Skeletal muscle satellite cell (primary cell): ENCODE data around the gene PSME2.

Experiments
- H3K27me3 ChIP-seq: 2 replicates; pipeline ENCODE4 v1.7.0; 2013; ENCODE audit warnings: low read length; ENCODE audit not compliant: control insufficient read depth, insufficient read depth
- H3K36me3 ChIP-seq: 2 replicates; pipeline ENCODE4 v1.7.0; 2013; ENCODE audit warnings: mild to moderate bottlenecking, control low read depth, low read length; ENCODE audit not compliant: insufficient read depth
- H3K4me1 ChIP-seq: 2 replicates; pipeline ENCODE4 v1.7.0; 2013; ENCODE audit warnings: low read length; ENCODE audit not compliant: control insufficient read depth, insufficient read depth
- H3K4me2 ChIP-seq: 2 replicates; pipeline ENCODE4 v1.7.0; 2013; ENCODE audit warnings: mild to moderate bottlenecking, low read length
- H3K4me3 ChIP-seq: 2 replicates; pipeline ENCODE4 v1.7.0; 2013; ENCODE audit warnings: low read length
- H3K9ac ChIP-seq: 2 replicates; pipeline ENCODE4 v1.7.0; 2013; ENCODE audit warnings: mild to moderate bottlenecking, low read depth, low read length, moderate library complexity
- H3K9me3 ChIP-seq: replicated peaks from 2 replicates; pipeline ENCODE4 v1.7.0; 2013; ENCODE audit warnings: mild to moderate bottlenecking, control low read depth, low read length

The PSME2 gene

DNA sequence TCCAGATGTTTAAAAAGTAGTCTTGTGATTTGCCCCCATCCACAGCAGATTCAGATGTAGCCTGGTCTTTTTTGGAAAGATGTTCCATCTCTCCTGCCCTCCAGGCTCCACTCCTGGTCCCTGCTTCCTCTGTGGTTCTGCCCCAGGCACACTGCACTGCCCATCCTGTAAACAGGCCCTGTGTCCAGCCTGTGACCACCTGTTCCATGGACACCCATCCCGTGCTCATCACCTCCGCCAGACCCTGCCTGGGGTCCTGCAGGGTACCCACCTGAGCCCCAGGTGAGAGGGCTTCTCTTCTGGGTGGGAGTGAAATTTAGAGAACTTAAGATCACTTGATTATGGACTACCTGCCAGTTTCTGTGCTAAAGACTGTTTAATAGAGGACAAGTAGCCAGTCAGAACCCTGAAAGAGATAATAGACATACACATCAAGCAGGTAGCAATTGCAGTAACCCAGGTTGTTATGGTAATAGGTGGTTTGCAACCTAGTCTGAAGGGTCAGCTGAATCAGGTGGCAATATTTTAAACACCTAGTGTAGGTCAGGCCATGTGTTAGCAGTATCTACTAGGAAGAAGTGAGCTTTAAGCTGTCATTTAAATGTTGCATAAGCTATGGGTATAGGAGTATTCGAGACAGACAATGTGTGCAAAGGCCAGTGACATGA lies 3.0 kb upstream of the PSME2 start:
- Histone ChIP-seq H3K4me2 (no peak overlapping the region), H3K36me3 (peaks cover 34% of the 10 kb centered on the region), H3K4me3 (no peak overlapping the region), H3K4me1 (peaks cover 18% of the 10 kb centered on the region), H3K9ac (no peak overlapping the region), H3K27me3 (no peaks in the 10 kb centered on the region), H3K9me3 (no peaks in the 10 kb centered on the region)

DNA sequence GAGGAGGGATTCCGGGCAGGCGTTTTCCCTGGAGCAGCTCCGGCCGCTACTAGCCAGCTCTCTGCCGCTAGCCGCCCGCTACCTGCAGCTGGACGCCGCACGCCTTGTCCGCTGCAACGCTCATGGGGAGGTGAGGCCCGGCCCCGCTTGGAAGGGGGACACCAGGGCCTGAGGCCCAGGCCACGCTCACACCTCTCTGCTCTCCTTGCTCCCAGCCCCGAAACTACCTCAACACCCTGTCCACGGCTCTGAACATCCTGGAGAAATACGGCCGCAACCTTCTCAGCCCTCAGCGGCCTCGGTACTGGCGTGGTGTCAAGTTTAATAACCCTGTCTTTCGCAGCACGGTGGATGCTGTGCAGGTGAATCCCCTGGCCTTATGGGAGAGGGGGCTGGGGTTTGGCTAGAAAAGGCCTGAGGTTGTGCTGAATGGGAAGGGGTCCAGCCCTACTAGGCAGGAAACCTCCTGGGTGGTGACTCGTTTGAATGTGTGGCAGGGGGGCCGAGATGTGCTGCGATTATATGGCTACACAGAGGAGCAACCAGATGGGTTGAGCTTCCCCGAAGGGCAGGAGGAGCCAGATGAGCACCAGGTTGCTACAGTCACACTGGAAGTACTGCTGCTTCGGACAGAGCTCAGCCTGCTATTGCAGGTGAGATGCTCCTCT lies 1.5 kb upstream of the PSME2 start:
- peaks cover 40% of the 10 kb centered on the region for H3K36me3 ChIP-seq
- peaks cover 29% of the 10 kb centered on the region for H3K4me1 ChIP-seq
- H3K9ac ChIP-seq: peak overlapping the region; percentile 90
- H3K9me3 ChIP-seq: no peaks in the 10 kb centered on the region
- peak overlapping the region; percentile 95 for H3K4me2 ChIP-seq
- H3K27me3 ChIP-seq: no peaks in the 10 kb centered on the region
- H3K4me3 ChIP-seq: peak overlapping the region; percentile 93

DNA sequence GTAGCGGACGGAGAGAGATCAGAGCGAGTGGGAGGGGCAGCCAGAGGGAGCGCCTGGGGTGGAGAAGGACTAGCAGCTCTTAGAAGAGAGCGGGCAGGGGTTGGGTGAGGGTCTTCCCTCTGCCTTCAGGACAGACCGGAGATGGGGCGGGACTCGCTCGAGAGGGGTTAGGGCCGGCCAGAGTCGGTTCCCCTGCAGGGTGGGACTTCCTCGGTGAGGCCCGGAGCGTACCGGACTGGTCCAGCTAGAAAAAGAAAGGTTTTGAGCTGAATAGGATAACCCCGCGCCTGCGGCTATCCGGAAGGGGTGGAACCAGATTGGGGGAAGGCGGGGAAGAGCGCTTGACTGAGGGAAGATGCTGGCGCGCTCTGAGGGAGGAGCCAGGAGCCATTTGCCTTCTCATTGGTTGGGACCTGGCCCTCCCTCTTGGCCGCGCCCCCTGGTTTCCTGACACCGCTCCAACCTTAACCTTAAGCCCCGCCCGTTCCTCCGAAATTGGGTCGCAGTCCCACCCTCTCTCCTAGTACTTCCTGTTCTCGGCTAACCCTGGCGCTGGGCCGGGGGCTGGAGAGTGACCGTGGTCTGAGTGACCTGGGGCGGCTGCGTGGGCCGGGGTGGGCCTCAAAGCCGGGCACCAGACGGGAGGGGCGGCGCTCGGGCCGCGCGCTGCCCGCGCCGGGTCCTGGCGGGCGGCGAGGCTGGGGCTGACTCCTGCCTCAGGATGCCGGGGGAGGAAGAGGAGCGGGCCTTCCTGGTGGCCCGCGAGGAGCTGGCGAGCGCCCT lies 759 bp upstream of the PSME2 start, which contains the start of gene RNF31:
RNF31 (plus strand) TSS at position 521 of the 783 bp plus-strand sequence; CDS start at position 722, 201 bp downstream.
- Histone ChIP-seq H3K9me3 (no peaks in the 10 kb centered on the region), H3K4me1 (peaks cover 29% of the 10 kb centered on the region), H3K36me3 (peaks cover 37% of the 10 kb centered on the region), H3K4me3 (peak within 1 kb of the TSS; percentile 93), H3K9ac (peak within 1 kb of the TSS; percentile 90), H3K4me2 (peak within 1 kb of the TSS; percentile 95), H3K27me3 (no peaks in the 10 kb centered on the region)

DNA sequence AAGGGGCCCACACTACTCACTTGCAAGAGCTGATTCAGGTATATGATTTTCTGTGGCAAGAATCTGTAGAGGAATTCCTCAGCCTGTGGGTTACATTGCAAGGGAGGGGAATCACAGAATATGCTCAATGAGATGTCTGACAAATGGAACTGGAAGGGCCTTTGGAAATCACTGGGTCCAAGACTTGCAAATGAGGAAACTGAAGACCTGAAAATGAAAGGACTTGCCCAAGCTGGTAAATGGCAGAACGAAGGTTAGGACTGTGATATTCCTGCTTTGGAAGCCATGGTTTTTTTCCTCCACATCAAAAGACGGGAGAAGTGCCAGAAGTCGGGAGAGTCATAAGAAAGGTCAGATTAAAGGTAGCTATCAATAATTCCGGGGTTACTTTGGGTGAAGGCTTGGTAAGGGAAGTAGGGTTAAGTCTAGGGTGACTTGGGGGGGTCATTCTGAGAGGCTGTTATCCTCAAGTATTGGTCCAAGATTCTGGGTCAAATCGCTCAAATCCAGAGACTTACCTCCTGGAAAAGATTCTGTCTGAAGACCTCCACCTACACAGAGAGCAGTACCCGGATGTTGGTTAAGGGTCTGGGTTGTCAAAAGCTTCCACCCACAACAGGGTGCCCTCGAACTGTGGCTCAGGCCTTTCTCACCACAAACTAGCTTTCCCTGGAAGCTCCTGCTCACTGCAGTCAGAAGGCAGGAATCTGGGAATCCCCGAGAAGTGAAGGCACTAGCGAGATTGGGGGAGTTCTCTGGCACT lies 539 bp downstream of the PSME2 start:
- H3K27me3 ChIP-seq: no peaks in the 10 kb centered on the region
- H3K4me1 ChIP-seq: peaks cover 34% of the 10 kb centered on the region
- peak overlapping the region; percentile 93 for H3K4me3 ChIP-seq
- peaks cover 24% of the 10 kb centered on the region for H3K36me3 ChIP-seq
- peak overlapping the region; percentile 94 for H3K4me2 ChIP-seq
- H3K9ac ChIP-seq: peak overlapping the region; percentile 81
- no peaks in the 10 kb centered on the region for H3K9me3 ChIP-seq

DNA sequence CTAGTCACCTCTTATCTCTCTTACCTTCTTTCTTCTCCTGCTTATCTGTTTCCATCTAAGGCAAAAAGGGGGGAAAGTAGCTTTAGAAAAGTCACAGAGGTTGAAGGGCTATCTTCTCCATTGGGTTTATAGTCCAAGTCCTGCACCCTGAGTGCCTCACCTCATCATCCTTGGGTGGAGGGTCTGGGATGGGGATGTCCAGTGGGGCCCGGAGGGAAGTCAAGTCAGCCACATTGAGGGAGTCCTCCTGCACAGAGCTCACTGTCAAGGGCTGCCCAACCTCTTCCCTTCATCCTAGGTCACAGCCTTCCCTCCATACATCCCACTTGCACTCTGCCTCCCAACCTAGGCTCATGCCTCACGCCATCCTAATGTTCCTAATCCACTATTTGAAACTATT lies 1.2 kb downstream of the PSME2 start:
- Histone ChIP-seq H3K27me3 (no peaks in the 10 kb centered on the region), H3K4me3 (peak overlapping the region; percentile 93), H3K9ac (no peak overlapping the region), H3K36me3 (peaks cover 18% of the 10 kb centered on the region), H3K4me1 (peaks cover 34% of the 10 kb centered on the region), H3K9me3 (no peaks in the 10 kb centered on the region), H3K4me2 (peak overlapping the region; percentile 94)

DNA sequence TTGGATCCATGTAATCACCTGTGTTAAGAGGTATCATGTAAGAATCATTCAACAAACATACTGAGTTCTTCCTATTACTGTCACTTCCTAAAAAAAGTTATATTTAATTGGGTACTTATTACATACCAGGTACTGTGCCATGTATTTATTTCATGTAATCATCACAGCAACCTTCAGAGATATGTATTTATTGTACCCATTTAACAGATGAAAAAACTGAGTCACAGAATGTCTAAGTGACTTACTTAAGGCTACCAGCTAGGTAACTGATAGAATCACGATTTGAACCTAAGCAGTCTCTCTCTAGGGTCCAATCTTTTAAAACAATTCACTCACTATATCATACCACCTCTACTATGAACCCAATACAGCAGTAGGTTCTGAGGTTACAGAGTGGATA lies 2.0 kb downstream of the PSME2 start:
- no peak overlapping the region for H3K4me2 ChIP-seq
- no peaks in the 10 kb centered on the region for H3K27me3 ChIP-seq
- H3K4me3 ChIP-seq: no peak overlapping the region
- H3K4me1 ChIP-seq: peaks cover 38% of the 10 kb centered on the region
- H3K9me3 ChIP-seq: no peaks in the 10 kb centered on the region
- peaks cover 15% of the 10 kb centered on the region for H3K36me3 ChIP-seq
- no peak overlapping the region for H3K9ac ChIP-seq

DNA sequence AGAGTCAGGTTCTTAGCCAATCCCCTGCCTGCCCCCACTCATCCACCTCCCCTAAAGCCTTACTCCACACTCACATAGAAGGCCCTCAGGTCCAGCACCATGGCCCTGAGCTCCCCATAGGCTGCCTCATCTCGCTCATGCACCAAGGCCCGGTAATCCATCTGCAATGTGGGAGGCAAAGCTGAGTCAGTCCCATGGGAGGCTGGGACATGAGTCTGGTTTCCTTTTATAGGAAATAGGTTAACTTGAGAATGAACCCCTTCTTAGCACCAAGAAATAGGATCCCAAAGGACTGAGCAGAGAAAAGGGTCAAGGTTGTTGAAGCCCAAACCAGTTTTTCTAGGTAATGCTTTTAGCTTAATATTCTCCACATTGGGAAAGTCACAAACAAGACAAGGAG lies 2.9 kb downstream of the PSME2 start:
- H3K4me2 ChIP-seq: peak overlapping the region; percentile 9
- H3K9ac ChIP-seq: no peak overlapping the region
- no peaks in the 10 kb centered on the region for H3K27me3 ChIP-seq
- no peaks in the 10 kb centered on the region for H3K9me3 ChIP-seq
- no peak overlapping the region for H3K4me3 ChIP-seq
- peaks cover 20% of the 10 kb centered on the region for H3K36me3 ChIP-seq
- peaks cover 38% of the 10 kb centered on the region for H3K4me1 ChIP-seq

DNA sequence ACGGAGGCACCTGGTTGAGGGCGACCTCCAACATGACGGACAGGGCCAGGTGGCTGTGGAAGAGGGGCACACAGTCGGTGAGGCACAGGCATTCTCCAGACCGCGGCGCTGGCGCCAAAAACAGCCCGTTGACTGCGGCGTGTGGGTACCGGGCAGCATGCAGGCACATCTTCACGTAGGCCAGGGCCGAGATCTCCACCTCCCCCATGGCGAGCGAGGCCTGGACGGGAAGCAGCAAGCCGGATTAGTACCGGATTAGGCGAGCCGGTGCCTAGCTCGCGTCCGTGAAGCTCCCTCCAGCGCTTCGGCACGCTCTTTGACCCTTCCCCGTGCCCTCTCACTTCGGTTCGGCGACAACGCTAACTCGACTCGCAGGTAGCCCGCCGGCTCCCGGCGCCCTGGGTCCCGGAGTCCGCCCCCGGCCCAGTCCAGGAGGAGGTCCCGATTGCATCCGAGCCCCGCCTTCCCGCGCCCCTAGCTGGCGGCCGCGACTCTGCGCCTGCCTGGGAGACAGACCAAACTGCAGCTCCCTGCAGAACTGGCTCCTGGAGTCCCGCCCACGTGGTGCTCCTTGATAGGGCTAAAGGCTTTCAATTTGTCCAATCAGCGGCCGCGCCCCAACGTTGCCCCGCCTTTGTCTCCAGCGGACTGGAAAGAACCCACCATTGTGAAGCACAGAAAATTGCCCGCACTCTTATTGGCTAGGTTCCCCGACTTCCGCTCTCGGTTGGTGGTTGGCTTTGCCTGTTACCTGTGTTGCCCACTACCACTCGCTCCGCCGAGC lies 5.1 kb downstream of the PSME2 start, which contains the start of gene EMC9:
EMC9 (minus strand) TSS at position 495 of the 784 bp plus-strand sequence; CDS start at position 208, 287 bp downstream.
- H3K36me3 ChIP-seq: peaks cover 33% of the 10 kb centered on the region
- H3K9ac ChIP-seq: peak within 1 kb of the TSS; percentile 88
- H3K27me3 ChIP-seq: no peaks in the 10 kb centered on the region
- no peaks in the 10 kb centered on the region for H3K9me3 ChIP-seq
- H3K4me1 ChIP-seq: peaks cover 41% of the 10 kb centered on the region
- H3K4me2 ChIP-seq: peak within 1 kb of the TSS; percentile 87
- peak within 1 kb of the TSS; percentile 86 for H3K4me3 ChIP-seq

DNA sequence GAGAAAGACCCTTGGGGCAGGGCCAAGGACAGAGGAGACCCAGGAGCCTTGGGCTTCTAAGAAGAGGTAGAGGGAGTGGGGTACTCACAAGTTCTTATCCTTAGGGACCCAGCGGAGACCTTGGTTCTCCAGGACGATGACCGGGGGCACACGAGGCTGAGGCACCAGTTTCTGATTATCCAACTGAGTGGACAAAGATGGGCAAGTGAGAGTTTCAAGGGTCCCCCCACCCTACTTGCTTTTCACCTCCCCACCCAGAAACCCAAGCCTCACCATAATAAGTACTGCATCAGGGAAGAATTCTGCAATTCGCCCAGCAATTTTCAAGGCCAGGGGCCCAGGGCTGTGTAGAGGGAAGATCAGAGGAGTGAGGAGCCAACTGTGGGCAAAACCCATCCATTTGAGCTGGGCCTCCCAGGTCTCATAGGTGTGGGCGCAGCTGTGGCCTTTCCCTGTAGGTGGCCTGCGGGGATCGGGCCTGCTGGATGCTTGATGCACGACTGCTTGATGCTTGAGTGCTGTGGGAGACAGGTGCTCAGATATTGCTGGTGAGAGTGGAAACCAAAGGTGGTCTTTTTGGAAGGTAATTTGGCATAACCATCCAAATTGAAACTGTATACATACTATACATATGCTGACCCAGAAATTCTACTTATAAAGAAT lies 7.0 kb downstream of the PSME2 start:
- no peaks in the 10 kb centered on the region for H3K27me3 ChIP-seq
- peak overlapping the region; percentile 87 for H3K4me2 ChIP-seq
- H3K4me1 ChIP-seq: peaks cover 35% of the 10 kb centered on the region
- H3K9ac ChIP-seq: no peak overlapping the region
- peaks cover 32% of the 10 kb centered on the region for H3K36me3 ChIP-seq
- H3K9me3 ChIP-seq: no peaks in the 10 kb centered on the region
- H3K4me3 ChIP-seq: no peak overlapping the region
